Right lobe of liver (tissue), 6 donors: ENCODE data around the gene WNT4. TPM values are rescaled to one million over a fixed set of nuclear protein-coding genes. Genes with fewer than 3 reads are reported as not detected.

Experiments
- ATAC-seq, 4 donors: fragments of 200-7000 bp; cut with Tn5 transposase; one replicate each; pipeline ENCODE4 v1.9.1; 2020; ENCODE audit warnings: mild to moderate bottlenecking in 4 of 4, moderate library complexity in 4 of 4
- DNase-seq, 3 donors: peaks; one replicate each; pipeline ENCODE4 v3.0.0-alpha.2; 2020
- H3K27ac ChIP-seq, 3 donors: fragments of 200-600 bp; one replicate each; pipeline ENCODE4 v1.8.0; 2022
- H3K27me3 ChIP-seq, 2 donors: fragments of 200-600 bp; one replicate each; pipeline ENCODE4 v1.8.0; 2022
- H3K36me3 ChIP-seq, 4 donors: fragments of 200-600 bp; sonication (generic) in 1 of 4; one replicate each; pipeline versions ENCODE4 v1.5.1 to v1.8.0; 2017 to 2022; ENCODE audit warnings: control low read depth in 1 of 4
- H3K4me1 ChIP-seq, 4 donors: fragments of 200-600 bp; sonication (generic) in 1 of 4; one replicate each; pipeline versions ENCODE4 v1.5.1 to v1.8.0; 2017 to 2022; ENCODE audit warnings: control low read depth in 1 of 4
- H3K4me3 ChIP-seq, 3 donors: fragments of 200-600 bp; one replicate each; pipeline ENCODE4 v1.8.0; 2022
- H3K9me3 ChIP-seq, 4 donors: fragments of 200-600 bp; sonication (generic) in 1 of 4; one replicate each; pipeline versions ENCODE4 v1.5.1 to v1.8.0; 2017 to 2022; ENCODE audit warnings: control low read depth in 1 of 4
- CTCF ChIP-seq, 4 donors: fragments of 200-600 bp in 3 of 4; fragments of 450-650 bp in 1 of 4; IDR thresholded peaks; one replicate each; pipeline versions ENCODE4 v1.5.1 to v1.8.0; 2016 to 2022; ENCODE audit warnings: antibody characterized with exemption in 4 of 4, mild to moderate bottlenecking in 2 of 4
- POLR2A ChIP-seq: fragments of 450-650 bp; IDR thresholded peaks from one replicate; pipeline ENCODE4 v1.6.1; 2017; ENCODE audit warnings: antibody characterized with exemption, mild to moderate bottlenecking
- WGBS: methylation state at CpG from one replicate; pipeline ENCODE4 v1.1.6; 2018; ENCODE audit warnings: low coverage, low lambda C conversion rate; ENCODE audit not compliant: insufficient coverage; ENCODE audit errors: missing lambda C conversion rate; 5-methylcytosine and 5-hydroxymethylcytosine counted together
- intact Hi-C, 2 donors: fragments of 100-400 bp; cut with DNase I; formaldehyde crosslinking; loops; one replicate each; pipeline versions ENCODE4 v1.11.2 to v1.14.1; 2022
- total RNA-seq, 6 experiments: library from RNA; depleted of rRNA in 2 of 6; stranded (reverse); fragments of >200 nt in 2 of 6; fragmentation: NEBNext Ultra II Directional in 3 of 6; extraction: Animal tissue kit (Norgen Biotek cat#: 25700) in 3 of 6; gene quantifications; one replicate each; pipeline versions ENCODE4 v1.1.0 to v1.2.4, GENCODE V29; 2016 to 2023
- donor health status: DM: no; HTN: yes; CAD: no.
- donor health status: DM: no; HTN: no; CAD: no.
- donor health status: DM: no; HTN: no; CAD: no.
- donor health status: DM: no; HTN: yes; CAD: no.
- donor health status: DM: no; HTN: yes; CAD: no.

WNT4 gene
- total RNA-seq, 6 experiments from 2014 or later, result 0.06 to 0.46 (median 0.21) TPM; not detected in 2

GRCh38 chr1:22088331-22088730, 54.6 kb downstream of the WNT4 start:
- intact Hi-C loops, result no loop called here
- DNase-seq, result no peak
- no peak for ATAC-seq
- WGBS, result 51% methylated on average over 2 of the region's 2 CpGs
- no peak overlapping the region for H3K27ac ChIP-seq
- no peaks in the 10 kb centered on the region for H3K9me3 ChIP-seq
- peaks cover 14 to 38% (median 22%) of the 10 kb centered on the region in 4 donors for H3K36me3 ChIP-seq
- no peaks in the 10 kb centered on the region for H3K27me3 ChIP-seq
- H3K4me1 ChIP-seq, result peaks cover 0 to 21% (median 0%) of the 10 kb centered on the region in 4 donors
- no peak overlapping the region for H3K4me3 ChIP-seq
- TF ChIP-seq POLR2A (no peak), CTCF (IDR thresholded peaks at IDR 0.05) (no peak)

GRCh38 chr1:22080191-22080590, 62.7 kb downstream of the WNT4 start:
- no peak overlapping the region for H3K27ac ChIP-seq
- no peaks in the 10 kb centered on the region for H3K9me3 ChIP-seq
- H3K4me3 ChIP-seq, result no peak overlapping the region
- no peak for TF ChIP-seq POLR2A
- no peak for TF ChIP-seq CTCF (IDR thresholded peaks at IDR 0.05)
- DNase-seq, result no peak
- H3K4me1 ChIP-seq, result peaks cover 0 to 8% (median 3%) of the 10 kb centered on the region in 4 donors
- intact Hi-C loops, result no loop called here
- ATAC-seq, result no peak
- peaks cover 0 to 32% (median 13%) of the 10 kb centered on the region in 4 donors for H3K36me3 ChIP-seq
- H3K27me3 ChIP-seq, result no peaks in the 10 kb centered on the region
- 75% methylated on average over 2 of the region's 2 CpGs for WGBS

GRCh38 chr1:22078133-22078532, 64.8 kb downstream of the WNT4 start:
- no peak for TF ChIP-seq POLR2A
- no peak for TF ChIP-seq CTCF (IDR thresholded peaks at IDR 0.05)
- no peak for DNase-seq
- no peak overlapping the region for H3K4me3 ChIP-seq
- peaks cover 0 to 17% (median 3%) of the 10 kb centered on the region in 4 donors for H3K4me1 ChIP-seq
- no peaks in the 10 kb centered on the region for H3K9me3 ChIP-seq
- no peak for ATAC-seq
- H3K27ac ChIP-seq, result no peak overlapping the region
- no peaks in the 10 kb centered on the region for H3K27me3 ChIP-seq
- H3K36me3 ChIP-seq, result peaks cover 0 to 28% (median 10%) of the 10 kb centered on the region in 4 donors
- intact Hi-C loops, result no loop called here
- 81% methylated on average over 2 of the region's 2 CpGs for WGBS

GRCh38 chr1:22077728-22078127, 65.2 kb downstream of the WNT4 start:
- Histone ChIP-seq H3K4me3 (no peak overlapping the region), H3K27me3 (no peaks in the 10 kb centered on the region), H3K4me1 (peaks cover 0 to 17% (median 3%) of the 10 kb centered on the region in 4 donors), H3K27ac (no peak overlapping the region), H3K9me3 (no peaks in the 10 kb centered on the region), H3K36me3 (peaks cover 0 to 28% (median 10%) of the 10 kb centered on the region in 4 donors)
- intact Hi-C loops, result no loop called here
- ATAC-seq (no peak), DNase-seq (no peak)
- no peak for TF ChIP-seq CTCF (IDR thresholded peaks at IDR 0.05)
- TF ChIP-seq POLR2A, result no peak
- WGBS, result 59% methylated on average over 5 of the region's 5 CpGs

GRCh38 chr1:22076346-22076745, 66.6 kb downstream of the WNT4 start:
- DNase-seq (no peak), ATAC-seq (no peak)
- Histone ChIP-seq H3K36me3 (peaks cover 0 to 18% (median 5%) of the 10 kb centered on the region in 4 donors), H3K4me1 (peaks cover 0 to 30% (median 5%) of the 10 kb centered on the region in 4 donors), H3K27ac (no peak overlapping the region), H3K4me3 (no peak overlapping the region), H3K27me3 (no peaks in the 10 kb centered on the region), H3K9me3 (no peaks in the 10 kb centered on the region)
- 100% methylated on average over 1 of the region's 3 CpGs for WGBS
- TF ChIP-seq POLR2A, result no peak
- TF ChIP-seq CTCF (IDR thresholded peaks at IDR 0.05), result no peak
- intact Hi-C loops, result no loop called here
